ENCODE results near the gene KATNAL1.

- TF ChIP-seq CTCF (IDR thresholded peaks at IDR 0.05; ENCODE audit: low read depth, low read length) (no peak), POLR2A (IDR thresholded peaks at IDR 0.05; ENCODE audit: extremely low read depth, insufficient read length) (no peak), MYC (IDR thresholded peaks at IDR 0.05; ENCODE audit: low read depth, low read length) (no peak)
Observed at GRCh38 chr13:30352121-30352520, 44.8 kb upstream of the KATNAL1 start.
